Fibroblast of skin of right biceps (primary cell): Measurements from ENCODE around the gene CLTB.
"Not testable (repeated sequence)": the region's sequence is repeated elsewhere in the genome, so short reads cannot be mapped to it uniquely, and the experiment has no call there.

Experiments used
- DNase-seq: peaks from one replicate; pipeline ENCODE4 v3.0.0-alpha.2; 2013

The CLTB gene

DNA sequence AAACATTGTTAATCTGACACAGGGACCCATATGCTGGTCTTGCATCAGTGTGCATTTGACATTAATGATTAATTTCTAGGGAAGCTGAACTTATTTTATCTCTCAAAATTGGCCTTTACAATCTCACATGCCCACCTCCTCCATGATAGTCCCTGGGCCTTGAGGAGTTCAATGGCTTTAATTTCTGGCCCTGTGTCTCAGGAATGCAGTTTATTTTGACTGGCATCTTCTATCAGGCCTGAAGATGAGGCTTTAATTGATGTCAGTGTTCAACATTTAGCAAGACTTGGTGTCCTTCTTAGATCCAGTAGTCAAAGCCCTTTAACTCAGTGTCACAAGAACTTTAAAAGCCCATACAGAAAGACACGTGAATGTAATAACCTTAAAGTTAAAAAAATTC, 10.5 kb upstream of the CLTB start:
- DNase-seq: no peak

DNA sequence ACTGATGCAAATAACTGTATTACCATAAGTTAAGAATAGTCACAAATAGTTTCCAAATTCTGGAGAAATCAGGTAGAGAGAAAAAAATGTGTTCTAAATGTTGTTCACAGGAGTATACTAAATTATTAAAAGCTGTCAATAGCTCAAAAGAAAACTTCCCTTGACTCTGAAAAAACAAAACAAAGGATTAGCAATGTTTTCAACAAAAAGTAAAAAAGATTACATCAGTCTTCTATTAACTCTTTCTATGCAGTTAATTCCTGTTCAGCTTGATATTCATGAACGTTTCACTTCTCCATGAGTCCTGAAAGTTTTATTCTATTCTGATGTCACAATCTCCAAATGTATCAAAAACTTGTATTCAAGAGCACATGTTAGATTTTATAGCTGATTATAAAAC, 9.5 kb upstream of the CLTB start:
- DNase-seq: no peak

- DNase-seq: peak; percentile 45
Observed at GRCh38 chr5:176425138-176425537, 8.8 kb upstream of the CLTB start.

DNA sequence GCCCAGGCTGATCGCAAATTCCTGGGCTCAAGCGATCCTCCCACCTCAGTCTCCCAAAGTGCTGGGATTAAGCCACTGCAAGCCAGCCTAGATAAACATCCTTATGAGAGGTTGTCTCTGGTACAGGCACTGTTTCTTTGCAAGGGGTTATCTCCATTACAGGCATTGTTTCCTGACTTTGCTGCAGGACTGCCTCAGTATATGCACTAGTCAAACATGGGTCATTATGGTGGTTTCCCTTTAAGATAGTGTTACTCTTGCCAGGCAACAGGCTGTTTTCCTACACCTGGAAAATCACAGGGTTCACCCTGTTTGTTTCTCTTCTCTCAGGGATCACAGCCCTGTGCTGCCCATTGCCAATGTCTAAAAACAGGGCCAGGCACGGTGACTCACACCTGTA, 7.8 kb upstream of the CLTB start:
- no peak for DNase-seq

- DNase-seq: no peak
Observed at GRCh38 chr5:176420972-176421544, 4.7 kb upstream of the CLTB start.

DNA sequence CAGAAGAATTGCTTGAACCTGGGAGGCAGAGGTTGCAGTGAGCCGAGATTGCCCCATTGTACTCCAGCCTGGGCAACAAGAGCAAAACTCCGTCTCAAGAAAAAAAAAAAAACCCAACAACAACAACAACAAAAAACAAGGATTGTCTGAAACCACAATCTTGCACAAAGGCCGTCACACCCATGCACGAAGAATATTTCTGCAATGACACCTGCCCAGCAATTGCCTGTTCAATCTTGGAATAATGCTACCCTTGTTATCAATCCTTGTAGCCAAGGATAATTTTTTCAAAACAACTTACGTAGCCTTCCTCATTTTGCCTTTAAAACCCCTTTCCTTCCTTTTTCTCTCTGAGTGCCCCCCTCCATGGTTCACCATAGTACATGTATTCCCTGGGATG, 3.7 kb upstream of the CLTB start:
- no peak for DNase-seq

DNA sequence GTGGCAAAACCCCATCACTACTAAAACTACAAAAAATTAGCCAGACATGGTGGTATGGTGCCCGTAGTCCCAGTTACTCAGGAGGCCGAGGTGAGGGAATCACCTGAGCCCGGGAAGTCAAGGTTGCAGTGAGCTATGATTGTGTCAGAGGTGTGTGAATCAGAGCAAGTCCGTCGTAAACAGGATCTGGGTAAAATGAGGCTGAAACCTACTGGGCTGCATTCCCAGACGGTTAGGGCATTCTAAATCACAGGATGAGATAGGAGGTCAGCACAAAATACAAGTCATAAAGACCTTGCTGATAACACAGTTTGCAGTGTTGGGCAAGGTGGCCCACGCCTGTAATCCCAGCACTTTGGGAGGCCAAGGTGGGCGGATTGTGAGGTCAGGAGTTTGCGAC, 1.9 kb upstream of the CLTB start:
- DNase-seq: no peak

DNA sequence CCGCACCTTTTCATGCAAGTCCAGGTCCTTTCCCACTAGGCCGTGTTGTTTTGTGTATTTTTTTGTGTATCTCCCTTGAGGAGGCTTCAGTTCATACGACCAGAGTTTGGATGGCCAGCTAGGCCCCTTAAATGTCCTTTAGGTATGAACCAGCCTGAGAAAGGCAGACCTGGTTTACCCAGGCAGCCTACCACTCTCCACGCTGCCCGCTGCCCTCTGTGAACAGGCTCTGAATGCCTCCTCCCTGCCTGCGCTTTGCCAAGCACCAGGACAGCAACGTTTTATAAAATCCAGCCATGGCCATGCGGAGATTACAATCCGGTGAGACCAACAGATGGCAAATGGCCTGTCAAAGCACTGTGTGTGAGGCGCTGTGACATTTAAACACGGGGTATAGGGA, 626 bp upstream of the CLTB start:
- no peak for DNase-seq

- no peak for DNase-seq
Observed at GRCh38 chr5:176415240-176415951, 943 bp downstream of the CLTB start.

GRCh38 chr5:176414704-176415103, 1.6 kb downstream of the CLTB start:
- DNase-seq: no peak

DNA sequence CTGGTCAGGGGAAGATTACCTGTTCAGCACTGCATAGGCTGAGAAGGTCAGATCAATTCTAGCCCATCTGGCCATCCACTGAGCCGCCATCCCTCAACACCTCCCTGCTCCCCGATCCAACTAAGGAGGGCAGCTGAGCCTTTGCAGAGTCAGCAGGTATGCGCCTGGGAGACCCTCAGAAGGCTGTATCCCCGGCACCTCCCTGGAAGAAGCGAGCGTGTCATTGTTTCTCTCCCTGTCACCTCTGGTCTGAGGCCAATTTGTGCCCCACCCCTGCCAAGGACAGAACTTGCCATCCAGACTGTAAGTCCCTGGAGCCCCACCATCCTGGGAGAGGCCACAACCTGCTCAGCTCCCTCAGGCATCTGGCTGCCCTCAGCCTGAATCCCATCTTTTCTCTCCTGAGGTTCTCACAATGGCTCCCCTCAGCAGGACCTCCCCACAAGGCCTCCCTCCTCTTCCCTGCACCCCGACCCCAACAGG, 2.6 kb downstream of the CLTB start:
- DNase-seq: no peak

DNA sequence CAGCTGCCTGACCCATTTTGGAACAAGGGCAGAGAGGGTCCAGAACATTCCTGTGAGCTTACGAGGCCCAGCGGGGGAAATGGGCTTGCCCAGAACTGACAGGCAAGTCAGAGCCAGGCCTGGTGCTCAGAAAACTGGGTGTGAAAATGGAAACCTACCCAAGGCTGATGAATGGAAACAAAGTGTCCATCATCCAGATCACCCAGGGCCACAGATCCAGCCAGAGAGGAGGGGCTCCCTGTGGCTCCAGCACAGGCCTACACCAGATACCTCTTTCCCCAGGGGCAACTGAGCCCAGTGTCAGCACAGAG, 3.1 kb downstream of the CLTB start:
- no peak for DNase-seq

DNA sequence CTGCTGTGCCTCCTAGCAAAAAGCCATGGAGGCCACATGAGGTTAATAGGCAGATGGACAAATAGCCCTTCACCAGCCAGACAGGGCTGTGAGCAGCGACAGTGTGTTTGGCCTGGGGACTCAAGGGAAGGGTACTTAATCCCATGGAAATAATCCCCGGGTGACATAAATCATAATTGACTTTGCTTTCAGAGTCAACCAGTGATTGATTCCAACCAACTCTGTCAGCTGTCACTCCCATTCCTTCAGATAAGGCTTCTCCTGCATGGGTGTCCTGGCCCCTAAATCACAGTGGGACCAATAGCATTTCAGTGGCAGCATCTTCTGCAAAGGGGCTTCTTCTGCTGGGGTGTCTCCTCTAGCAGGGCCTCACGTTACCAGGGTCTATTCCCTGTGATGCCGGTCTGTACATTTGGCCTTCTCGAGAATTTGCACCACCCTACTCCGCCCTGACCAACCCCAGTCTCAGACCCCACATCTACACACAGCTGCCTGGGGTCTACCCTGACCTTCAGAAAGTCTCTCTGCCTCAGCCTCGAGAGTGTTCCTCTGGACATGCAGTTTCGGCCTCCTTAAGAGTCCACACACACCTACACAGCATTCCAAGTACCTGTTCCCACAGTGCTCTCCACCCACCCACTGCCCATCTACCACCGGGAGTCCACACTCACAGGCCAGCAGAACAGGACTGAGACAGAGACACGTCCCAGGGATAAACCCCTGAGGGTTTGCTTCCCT, 3.7 kb downstream of the CLTB start:
- no peak for DNase-seq

GRCh38 chr5:176410486-176411180, 5.7 kb downstream of the CLTB start:
- DNase-seq: no peak

- DNase-seq: no peak
Observed at GRCh38 chr5:176409765-176410164, 6.6 kb downstream of the CLTB start.

DNA sequence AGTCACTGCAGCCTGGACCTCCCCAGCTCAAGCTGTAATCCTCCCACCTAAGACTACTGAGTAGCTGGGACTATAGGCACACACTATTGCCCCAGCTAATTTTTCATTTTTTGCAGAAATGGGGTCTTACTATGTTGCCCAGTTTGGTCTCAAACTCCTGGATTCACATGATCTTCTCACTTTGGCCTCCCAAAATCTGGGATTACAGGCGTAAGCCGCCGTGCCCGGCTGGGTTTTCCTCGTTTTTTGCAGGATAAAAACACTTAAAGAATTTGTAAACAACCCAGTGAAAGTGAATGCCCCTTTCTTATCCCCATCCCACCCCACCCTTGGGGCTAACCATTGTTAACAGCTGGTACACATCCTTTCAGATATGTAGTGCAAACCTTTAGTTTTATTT, 7.7 kb downstream of the CLTB start:
- DNase-seq: no peak

GRCh38 chr5:176408252-176408573, 8.1 kb downstream of the CLTB start:
- DNase-seq: not testable (repeated sequence)

GRCh38 chr5:176407456-176408251, 8.7 kb downstream of the CLTB start:
- no peak for DNase-seq

GRCh38 chr5:176406436-176407052, 9.8 kb downstream of the CLTB start:
- DNase-seq: no peak

DNA sequence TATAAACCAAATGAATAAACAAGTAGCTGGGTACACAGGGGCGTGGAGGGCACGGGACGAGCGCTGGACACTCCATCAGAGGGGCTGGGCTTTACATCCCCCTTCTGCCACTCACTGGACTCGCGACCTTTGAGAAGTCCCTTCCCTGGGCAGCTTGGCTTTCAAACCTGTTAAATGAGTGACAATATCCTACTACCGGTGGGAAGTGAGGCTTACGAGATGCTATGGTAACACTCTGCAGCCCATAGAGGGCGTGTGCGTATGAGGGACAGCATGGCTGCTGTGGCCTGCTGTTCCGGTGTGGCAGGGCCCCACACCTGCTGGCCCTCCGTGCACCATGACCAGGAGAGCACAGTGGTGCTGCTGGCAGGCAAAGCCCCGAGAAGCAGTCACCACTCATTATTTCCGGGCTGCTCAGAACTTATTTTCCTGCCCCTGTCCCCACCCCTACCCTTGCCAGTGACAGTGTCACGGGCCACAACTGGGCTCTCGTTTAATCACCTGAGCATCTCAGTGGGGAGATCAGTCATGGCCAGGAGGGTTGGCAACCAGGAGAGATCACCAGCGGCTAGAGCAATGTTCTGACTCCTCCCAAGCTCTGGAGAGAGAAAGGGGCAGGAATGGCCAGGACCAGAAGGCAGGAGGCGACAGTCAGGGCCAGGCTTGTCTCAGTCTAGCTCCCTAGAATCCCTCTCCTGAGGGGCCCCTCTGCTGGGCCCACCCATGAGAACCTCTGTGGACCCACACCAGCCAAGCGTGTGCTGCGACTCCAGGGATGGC, 10.5 kb downstream of the CLTB start:
- no peak for DNase-seq

DNA sequence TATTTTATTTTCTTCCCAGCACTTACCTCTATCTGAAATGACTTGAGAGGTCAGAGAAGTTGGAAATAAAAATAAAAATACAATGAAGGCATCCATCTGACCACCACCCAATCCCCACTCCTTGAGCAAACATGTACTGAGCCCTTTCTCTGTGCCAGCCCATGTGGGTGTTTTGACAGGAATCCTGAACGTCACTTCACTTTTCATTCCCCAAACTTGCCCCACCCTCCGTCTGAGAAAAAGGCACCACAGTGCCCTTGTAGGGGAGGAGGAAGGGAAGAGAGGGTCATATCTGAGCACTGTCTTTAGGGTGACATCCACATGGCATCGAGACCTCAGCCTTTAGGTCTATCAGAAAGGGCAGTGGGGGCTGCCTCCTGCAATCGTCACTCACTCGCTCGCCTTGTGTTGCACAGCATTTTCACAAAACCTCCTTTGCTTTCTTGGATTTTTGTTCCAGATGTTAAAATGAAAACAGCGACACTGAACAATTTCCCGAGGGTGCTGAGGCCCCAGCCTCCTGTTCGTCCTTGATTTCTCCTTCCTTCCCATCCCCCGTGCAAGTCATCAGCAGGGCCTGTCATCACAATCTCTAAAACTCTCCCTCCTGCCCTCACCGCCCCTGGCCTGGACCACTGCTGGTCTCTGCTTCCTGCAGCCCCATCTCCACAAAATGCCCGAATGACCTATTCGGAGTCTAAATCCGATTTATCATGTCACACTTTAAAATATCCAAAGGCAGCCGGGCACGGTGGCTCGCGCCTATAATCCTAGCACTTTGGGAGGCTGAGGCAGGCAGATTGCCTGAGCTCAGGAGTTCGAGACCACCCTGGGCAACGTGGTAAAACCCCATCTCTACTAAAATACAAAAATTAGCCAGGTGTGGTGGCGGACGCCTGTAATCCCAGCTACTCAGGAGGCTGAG, 14.8 kb downstream of the CLTB start:
- DNase-seq: no peak
